Measurements from ENCODE around the gene WDPCP.
A peak's percentile ranks its signal among the peaks of the same experiment; 100 is the strongest.
"Not testable (repeated sequence)": the region's sequence is repeated elsewhere in the genome, so short reads cannot be mapped to it uniquely, and the experiment has no call there.

WDPCP gene

DNA sequence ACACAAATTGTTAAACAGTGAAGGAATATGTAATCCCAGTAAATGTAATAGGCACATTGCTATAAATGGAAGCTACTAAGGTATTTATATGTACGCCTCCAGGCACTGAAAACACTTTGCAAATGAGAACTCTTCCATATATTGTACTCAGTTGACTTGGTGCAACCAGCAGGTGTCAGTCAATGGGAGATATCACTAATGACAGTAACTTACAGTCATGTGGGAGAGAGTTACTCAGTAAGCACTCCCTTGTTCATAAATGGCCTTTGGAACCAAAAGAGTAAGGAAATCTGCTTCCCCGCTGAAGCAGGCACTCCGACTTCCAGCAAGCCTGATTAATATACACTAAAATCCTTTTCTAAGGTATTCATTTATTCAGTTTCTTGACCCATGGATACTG, 6.4 kb upstream of the WDPCP start:
- H3K27ac ChIP-seq = no peak overlapping the region
- DNase-seq (ENCODE audit: low read depth, low spot score) = no peak

- no peak overlapping the region for H3K27ac ChIP-seq
- DNase-seq (ENCODE audit: low read depth, low spot score) = no peak
Measured at GRCh38 chr2:63591566-63592175, 3.4 kb upstream of the WDPCP start.

DNA sequence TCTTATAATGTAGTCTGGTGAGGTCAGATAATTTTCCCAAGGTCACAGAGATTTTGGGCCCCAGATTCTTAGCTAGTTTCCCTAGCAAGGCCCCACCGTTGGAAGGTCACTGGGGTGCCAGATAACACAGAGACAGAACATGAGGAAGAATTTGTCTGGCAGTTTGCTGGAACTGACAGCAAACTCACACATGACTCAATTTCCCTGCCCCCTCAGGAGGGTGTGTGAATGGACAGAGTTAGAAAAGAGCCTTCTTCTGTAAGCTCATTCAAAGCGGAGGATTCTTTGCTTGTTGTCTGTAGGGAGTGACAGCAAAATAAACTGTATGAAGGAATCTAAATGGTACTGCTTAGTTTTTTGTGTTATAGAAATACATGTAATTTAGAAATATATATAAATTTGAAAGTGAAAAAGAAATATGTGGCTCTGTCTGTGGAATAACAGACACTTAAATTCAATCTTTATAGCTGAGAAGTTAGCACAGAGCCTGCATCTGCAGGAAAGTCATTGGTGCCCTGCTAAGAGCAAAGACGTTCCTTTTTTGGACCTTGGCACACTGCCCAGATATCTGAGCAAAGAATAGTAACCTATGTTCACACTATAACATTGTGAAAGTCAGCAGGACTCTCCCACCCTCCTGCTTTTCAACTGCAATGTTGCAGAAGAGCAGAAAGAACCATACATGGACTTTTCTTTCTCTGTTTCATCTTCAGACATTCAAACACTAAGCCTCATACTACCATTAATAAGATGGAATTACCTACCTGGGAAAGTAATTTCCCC, 2.5 kb upstream of the WDPCP start:
- DNase-seq (ENCODE audit: low read depth, low spot score) = no peak

GRCh38 chr2:63589148-63589958, 1.1 kb upstream of the WDPCP start:
- peak overlapping the region; percentile 67 for H3K27ac ChIP-seq
- DNase-seq (ENCODE audit: low read depth, low spot score) = no peak

More for the DNA sequence above, 2.5 kb upstream of the WDPCP start:
- no peak overlapping the region for H3K27ac ChIP-seq

- no peak for DNase-seq (ENCODE audit: low read depth, low spot score)
- peak overlapping the region; percentile 67 for H3K27ac ChIP-seq
Measured at GRCh38 chr2:63587814-63588384, 378 bp downstream of the WDPCP start.

DNA sequence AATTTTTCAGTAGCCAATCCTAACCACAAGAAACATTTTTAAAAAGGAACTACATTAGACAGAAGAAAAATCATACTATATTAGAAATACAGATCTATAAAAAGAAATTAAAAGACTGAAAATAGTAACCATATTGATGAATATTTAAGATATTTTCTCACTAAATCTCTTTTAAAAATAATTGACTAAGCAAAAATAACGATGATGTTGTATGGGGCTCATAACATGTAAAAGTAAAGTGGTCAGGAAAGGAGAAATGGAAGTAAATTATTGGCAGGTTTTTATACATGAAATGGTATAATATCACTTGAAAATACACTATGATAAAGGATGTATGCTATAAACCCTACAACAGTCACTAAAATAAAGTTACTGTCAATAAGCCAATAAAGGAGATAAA, 5.4 kb downstream of the WDPCP start:
- no peak overlapping the region for H3K27ac ChIP-seq
- no peak for DNase-seq (ENCODE audit: low read depth, low spot score)

- no peak for DNase-seq (ENCODE audit: low read depth, low spot score)
- no peak overlapping the region for H3K27ac ChIP-seq
Measured at GRCh38 chr2:63581298-63581961, 6.8 kb downstream of the WDPCP start.

DNA sequence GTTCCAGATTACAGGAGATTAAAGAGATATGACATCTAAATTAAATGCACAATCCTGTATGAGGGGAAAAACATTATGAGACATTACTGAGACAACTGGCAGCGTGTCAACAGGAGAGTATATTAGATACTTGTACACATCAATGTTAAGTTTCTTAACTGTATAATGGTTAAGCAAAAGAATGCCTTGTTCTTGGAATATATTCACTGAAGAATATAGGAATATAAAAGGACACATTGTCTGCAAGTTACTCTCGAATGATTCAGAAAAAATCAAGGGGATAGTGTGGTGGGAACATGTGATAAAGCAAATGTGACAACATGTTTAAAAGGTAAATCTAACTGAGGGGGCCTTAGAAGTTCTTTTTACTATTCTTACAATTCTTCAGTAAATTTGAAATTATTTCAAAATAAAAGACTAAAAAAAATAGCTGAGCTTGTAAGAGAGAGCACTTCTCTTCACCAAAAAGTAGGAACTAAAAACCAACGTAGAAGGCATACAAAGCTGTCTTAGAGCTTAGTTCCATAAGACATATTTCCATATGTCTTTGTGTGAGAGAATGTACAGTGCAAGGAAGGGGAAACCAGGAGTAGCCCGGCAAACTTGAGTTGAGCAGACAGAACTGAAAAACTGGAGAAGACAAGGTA, 7.5 kb downstream of the WDPCP start:
- H3K27ac ChIP-seq = no peak overlapping the region
- no peak for DNase-seq (ENCODE audit: low read depth, low spot score)

DNA sequence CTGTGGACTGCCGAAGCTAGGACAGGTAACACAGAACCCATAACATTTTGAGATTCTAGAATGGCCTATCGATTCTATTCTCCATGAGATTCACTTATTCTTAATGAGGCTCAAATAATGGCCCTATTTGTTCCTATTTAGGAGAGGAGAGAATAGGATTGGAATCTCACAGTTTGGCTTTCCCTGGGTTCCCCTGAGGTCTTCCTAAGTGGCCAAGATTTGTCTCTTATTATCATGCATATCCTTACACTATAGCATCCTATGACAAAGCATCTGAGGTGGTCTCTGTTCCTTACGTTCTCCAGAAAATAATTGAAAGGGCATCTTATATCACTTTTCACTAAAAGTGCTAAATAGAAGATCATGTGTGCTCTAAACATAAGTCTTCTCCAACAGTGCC, 9.5 kb downstream of the WDPCP start:
- DNase-seq (ENCODE audit: low read depth, low spot score) = no peak
- no peak overlapping the region for H3K27ac ChIP-seq

- DNase-seq (ENCODE audit: low read depth, low spot score) = no peak
- no peak overlapping the region for H3K27ac ChIP-seq
Measured at GRCh38 chr2:63576546-63576945, 11.7 kb downstream of the WDPCP start.

DNA sequence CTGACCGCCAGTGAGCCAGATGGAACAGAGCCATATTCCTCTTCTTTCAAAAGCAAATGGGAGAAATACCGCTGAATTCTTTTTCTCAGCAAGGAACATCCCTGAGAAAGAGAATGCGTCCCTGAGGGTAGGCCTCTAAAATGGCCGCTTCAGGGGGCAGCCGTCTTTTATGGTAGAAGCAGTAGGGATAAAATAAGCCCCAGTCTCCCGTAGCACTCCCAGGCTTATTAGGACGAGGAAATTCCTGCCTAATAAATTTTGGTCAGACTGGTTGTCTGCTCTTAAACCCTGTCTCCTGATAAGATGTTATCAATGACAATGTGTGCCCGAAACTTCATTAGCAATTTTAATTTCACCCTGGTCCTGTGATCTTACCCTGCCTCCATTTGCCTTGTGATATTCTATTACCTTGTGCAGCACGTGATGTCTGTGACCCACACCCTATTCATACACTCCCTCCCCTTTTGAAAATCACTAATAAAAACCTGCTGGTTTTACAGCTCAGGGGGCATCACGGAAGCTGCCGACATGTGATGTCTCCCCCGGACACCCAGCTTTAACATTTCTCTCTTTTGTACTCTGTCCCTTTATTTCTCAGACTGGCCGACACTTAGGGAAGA, 14.4 kb downstream of the WDPCP start:
- H3K27ac ChIP-seq; DNase-seq (ENCODE audit: low read depth, low spot score): not testable (repeated sequence)

DNA sequence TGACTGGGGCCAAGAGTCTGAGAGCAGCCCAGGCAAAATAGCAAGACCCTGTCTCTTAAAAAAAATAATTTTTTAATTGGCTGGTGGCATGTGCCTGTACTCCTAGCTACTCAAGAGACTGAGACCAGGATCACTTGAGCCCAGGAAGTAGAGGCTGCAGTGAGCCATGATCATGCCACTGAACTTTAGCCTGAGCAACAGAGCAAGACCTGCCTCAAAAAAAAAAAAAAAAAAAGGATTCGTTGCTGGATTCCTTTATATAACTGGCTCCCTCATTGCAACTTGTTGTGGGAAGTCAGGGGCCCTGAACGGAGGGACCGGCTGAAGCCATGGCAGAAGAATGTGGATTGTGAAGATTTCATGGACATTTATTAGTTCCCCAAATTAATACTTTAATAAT, 15.3 kb downstream of the WDPCP start:
- not testable (repeated sequence) for H3K27ac ChIP-seq; DNase-seq (ENCODE audit: low read depth, low spot score)

GRCh38 chr2:63572001-63572400, 16.3 kb downstream of the WDPCP start:
- no peak for DNase-seq (ENCODE audit: low read depth, low spot score)
- no peak overlapping the region for H3K27ac ChIP-seq

DNA sequence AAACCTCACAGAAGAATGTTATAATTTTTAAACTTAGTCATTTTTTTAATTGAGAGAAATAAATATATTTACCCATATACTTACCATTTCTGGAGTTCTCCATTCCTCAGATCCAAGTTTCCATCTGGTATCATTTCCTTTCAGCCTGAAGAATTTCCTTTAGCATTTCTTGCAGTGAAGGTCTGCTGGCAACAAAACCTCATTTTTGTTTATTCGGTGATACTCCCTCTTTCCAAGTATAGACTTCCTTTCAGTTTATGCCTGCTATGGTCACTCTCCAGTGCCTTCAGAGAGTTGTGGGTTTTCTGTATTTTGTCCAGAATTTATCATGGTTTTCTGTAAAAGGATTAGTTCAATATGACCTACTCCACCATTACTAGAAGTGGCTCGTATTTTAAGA, 17.0 kb downstream of the WDPCP start:
- DNase-seq (ENCODE audit: low read depth, low spot score) = no peak
- no peak overlapping the region for H3K27ac ChIP-seq

DNA sequence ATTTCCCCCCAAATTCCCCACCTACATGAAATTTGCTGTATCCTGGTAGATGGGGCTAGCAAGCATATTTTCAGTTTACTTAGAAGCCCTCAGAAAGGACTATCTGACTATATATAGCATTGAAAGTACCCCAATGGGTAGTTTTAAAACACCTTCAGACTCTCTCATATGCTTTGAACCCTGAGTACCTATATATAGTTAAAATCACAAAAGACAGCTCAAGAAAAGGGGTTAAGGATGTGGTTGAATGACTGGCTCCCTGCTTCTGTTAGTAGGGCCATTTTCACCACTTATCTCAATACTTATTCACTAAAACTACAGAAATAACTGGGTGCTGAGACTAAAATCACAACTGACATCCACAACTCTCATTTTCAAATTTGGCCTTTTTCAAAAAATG, 18.5 kb downstream of the WDPCP start:
- DNase-seq (ENCODE audit: low read depth, low spot score) = no peak
- no peak overlapping the region for H3K27ac ChIP-seq

GRCh38 chr2:63562751-63563150, 25.5 kb downstream of the WDPCP start:
- H3K27ac ChIP-seq = no peak overlapping the region
- no peak for DNase-seq (ENCODE audit: low read depth, low spot score)

- DNase-seq (ENCODE audit: low read depth, low spot score); H3K27ac ChIP-seq: not testable (repeated sequence)
Measured at GRCh38 chr2:63558922-63559321, 29.4 kb downstream of the WDPCP start.

GRCh38 chr2:63557819-63558218, 30.5 kb downstream of the WDPCP start:
- DNase-seq (ENCODE audit: low read depth, low spot score); H3K27ac ChIP-seq: not testable (repeated sequence)

DNA sequence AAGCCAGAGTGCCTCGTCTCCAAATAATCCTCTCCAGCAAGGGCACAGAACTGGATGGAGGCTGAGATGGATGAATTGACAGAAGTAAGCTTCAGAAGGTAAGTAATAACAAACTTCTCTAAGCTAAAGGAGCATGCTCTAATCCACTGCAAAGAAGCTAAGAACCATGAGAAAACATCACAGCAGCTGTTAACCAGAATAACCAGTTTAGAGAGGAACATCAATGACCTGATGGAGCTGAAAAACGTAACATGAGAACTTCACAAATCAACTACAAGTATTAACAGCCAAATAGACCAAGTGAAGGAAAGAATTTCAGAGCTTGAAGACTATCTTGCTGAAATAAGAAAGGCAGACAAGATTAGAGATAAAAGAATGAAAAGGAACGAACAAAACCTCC, 32.3 kb downstream of the WDPCP start:
- no peak overlapping the region for H3K27ac ChIP-seq
- DNase-seq (ENCODE audit: low read depth, low spot score) = no peak
